NB4 (cell line): ENCODE data around the gene ZFYVE28.
"Not testable (repeated sequence)": the region's sequence is repeated elsewhere in the genome, so short reads cannot be mapped to it uniquely, and the experiment has no call there.

Experiments
- DNase-seq: peaks from one replicate; pipeline ENCODE4 v3.0.0; 2010; ENCODE audit warnings: low read depth
- H3K4me3 ChIP-seq: one replicate; pipeline ENCODE4 v1.5.1; 2011; ENCODE audit warnings: mild to moderate bottlenecking, low read depth, low read length, moderate library complexity
- CTCF ChIP-seq: IDR thresholded peaks from one replicate; pipeline ENCODE4 v1.5.1; 2012; ENCODE audit warnings: low read depth, low read length
- MAX ChIP-seq: IDR thresholded peaks from 2 replicates; pipeline ENCODE4 v1.6.1; 2011; ENCODE audit warnings: low read depth, low read length
- MYC ChIP-seq: IDR thresholded peaks from 2 replicates; pipeline ENCODE4 v1.6.1; 2011; ENCODE audit warnings: low read depth, low read length
- POLR2A ChIP-seq: IDR thresholded peaks from 2 replicates; pipeline ENCODE4 v1.6.1; 2011; ENCODE audit warnings: mild to moderate bottlenecking; ENCODE audit not compliant: insufficient read length; ENCODE audit errors: extremely low read depth

Gene ZFYVE28

GRCh38 chr4:2277956-2278355 lies 140.5 kb downstream of the ZFYVE28 start:
- no peak for TF ChIP-seq CTCF
- TF ChIP-seq POLR2A, result no peak
- no peak for TF ChIP-seq MAX
- TF ChIP-seq MYC, result no peak
- no peak overlapping the region for H3K4me3 ChIP-seq
- DNase-seq, result no peak

GRCh38 chr4:2276581-2277325 lies 141.7 kb downstream of the ZFYVE28 start:
- no peak overlapping the region for H3K4me3 ChIP-seq
- DNase-seq, result no peak
- no peak for TF ChIP-seq MAX
- TF ChIP-seq CTCF, result no peak
- no peak for TF ChIP-seq POLR2A
- no peak for TF ChIP-seq MYC

- no peak for DNase-seq
- no peak for TF ChIP-seq MAX
- TF ChIP-seq CTCF, result no peak
- TF ChIP-seq MYC, result no peak
- TF ChIP-seq POLR2A, result no peak
- H3K4me3 ChIP-seq, result no peak overlapping the region
Measured at GRCh38 chr4:2275546-2276251, 142.7 kb downstream of the ZFYVE28 start.

GRCh38 chr4:2275044-2275397 lies 143.4 kb downstream of the ZFYVE28 start:
- not testable (repeated sequence) for H3K4me3 ChIP-seq, DNase-seq

- no peak for DNase-seq
- TF ChIP-seq MAX (no peak), CTCF (no peak)
Measured at GRCh38 chr4:2274320-2275043, 144.0 kb downstream of the ZFYVE28 start.

GRCh38 chr4:2273657-2274319 lies 144.7 kb downstream of the ZFYVE28 start:
- TF ChIP-seq POLR2A (no peak), MYC (no peak), CTCF (no peak), MAX (no peak)
- H3K4me3 ChIP-seq, result no peak overlapping the region
- no peak for DNase-seq

More at GRCh38 chr4:2274320-2275043, 144.0 kb downstream of the ZFYVE28 start:
- no peak overlapping the region for H3K4me3 ChIP-seq
